Muscle layer of colon (tissue), 2 donors: Measurements from ENCODE around the gene ATAD2B.

Source experiments
- H3K27ac ChIP-seq: one replicate; pipeline ENCODE4 v1.7.0; 2013; ENCODE audit warnings: low read depth, mild to moderate bottlenecking, low read length, moderate library complexity
- H3K27me3 ChIP-seq, 2 donors: one replicate each; pipeline ENCODE4 v1.7.0; 2013; ENCODE audit warnings: low read length in 2 of 2, mild to moderate bottlenecking in 2 of 2; ENCODE audit not compliant: insufficient read depth in 2 of 2, control insufficient read depth in 1 of 2
- H3K36me3 ChIP-seq: one replicate; pipeline ENCODE4 v1.7.0; 2013; ENCODE audit warnings: mild to moderate bottlenecking, low read length; ENCODE audit not compliant: insufficient read depth
- H3K4me1 ChIP-seq: one replicate; pipeline ENCODE4 v1.7.0; 2013; ENCODE audit warnings: mild to moderate bottlenecking, low read length; ENCODE audit not compliant: insufficient read depth
- H3K4me3 ChIP-seq, 2 donors: one replicate each; pipeline ENCODE4 v1.7.0; 2013; ENCODE audit warnings: low read length in 2 of 2, low read depth in 1 of 2, mild to moderate bottlenecking in 1 of 2, moderate library complexity in 1 of 2
- H3K9ac ChIP-seq: one replicate; pipeline ENCODE4 v1.7.0; 2013; ENCODE audit warnings: low read length
- H3K9me3 ChIP-seq: one replicate; pipeline ENCODE4 v1.7.0; 2013; ENCODE audit warnings: mild to moderate bottlenecking, low read length
- donor health status: abdominal sarcoma.
- donor health status: Adenocarcinoma of cecum.

ATAD2B gene

DNA sequence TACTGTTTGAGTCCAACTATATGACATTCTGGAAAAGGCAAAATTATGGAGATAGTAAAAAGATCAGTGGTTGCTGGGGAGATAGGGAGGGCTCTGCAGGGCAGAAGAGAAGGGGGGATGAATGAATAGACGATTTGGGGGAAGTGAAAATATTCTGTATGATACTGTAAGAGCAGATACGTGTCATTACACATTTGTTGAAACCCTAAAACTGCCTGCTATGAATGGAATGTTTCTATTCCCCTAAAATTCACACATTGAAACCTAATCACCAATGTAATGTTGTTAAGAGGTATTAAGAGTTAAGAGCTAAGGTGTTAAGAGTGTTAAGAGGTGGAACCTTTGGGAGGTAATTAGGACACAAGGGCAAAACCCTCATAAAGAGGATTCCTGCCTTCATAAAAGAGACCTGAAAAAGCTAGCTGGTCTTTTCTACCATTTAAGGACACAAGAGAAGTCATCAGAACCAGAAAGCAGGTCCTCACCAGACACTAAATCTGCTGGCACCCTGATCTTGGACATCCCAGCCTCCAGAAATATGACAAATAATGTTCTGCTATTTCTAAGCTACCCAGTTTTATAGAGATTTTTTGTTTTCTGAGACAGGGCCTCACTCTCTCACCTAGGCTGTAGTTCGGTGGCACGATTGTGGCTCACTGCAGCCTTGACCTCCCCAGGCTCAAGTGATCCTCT, 76.2 kb downstream of the ATAD2B start:
- no peaks in the 10 kb centered on the region for H3K27me3 ChIP-seq
- no peak overlapping the region for H3K9ac ChIP-seq
- H3K27ac ChIP-seq, result no peak overlapping the region
- no peak overlapping the region for H3K4me3 ChIP-seq
- no peaks in the 10 kb centered on the region for H3K9me3 ChIP-seq
- no peaks in the 10 kb centered on the region for H3K4me1 ChIP-seq
- no peaks in the 10 kb centered on the region for H3K36me3 ChIP-seq

DNA sequence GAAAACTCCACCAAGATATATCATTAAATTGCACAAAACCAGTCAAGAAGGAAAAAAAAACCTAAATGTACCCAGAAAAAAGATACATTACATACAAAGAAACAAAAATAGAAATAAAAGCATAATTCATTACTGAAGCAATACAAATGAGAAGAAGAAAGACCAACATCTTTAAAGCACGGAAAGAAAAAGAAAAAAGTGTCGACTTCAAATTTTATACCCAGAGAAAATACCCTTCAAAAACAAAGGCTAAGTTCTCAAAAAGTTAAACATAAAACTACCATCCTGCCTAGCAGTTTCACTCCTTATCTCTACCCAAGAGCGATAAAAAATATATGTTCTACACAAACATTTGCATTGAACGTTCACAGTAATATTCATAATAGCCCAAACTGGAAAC, 82.0 kb downstream of the ATAD2B start:
- H3K27ac ChIP-seq, result no peak overlapping the region
- no peak overlapping the region for H3K4me3 ChIP-seq
- H3K9ac ChIP-seq, result no peak overlapping the region
- H3K36me3 ChIP-seq, result no peaks in the 10 kb centered on the region
- H3K9me3 ChIP-seq, result no peaks in the 10 kb centered on the region
- peaks cover 4% of the 10 kb centered on the region for H3K4me1 ChIP-seq
- no peaks in the 10 kb centered on the region for H3K27me3 ChIP-seq

DNA sequence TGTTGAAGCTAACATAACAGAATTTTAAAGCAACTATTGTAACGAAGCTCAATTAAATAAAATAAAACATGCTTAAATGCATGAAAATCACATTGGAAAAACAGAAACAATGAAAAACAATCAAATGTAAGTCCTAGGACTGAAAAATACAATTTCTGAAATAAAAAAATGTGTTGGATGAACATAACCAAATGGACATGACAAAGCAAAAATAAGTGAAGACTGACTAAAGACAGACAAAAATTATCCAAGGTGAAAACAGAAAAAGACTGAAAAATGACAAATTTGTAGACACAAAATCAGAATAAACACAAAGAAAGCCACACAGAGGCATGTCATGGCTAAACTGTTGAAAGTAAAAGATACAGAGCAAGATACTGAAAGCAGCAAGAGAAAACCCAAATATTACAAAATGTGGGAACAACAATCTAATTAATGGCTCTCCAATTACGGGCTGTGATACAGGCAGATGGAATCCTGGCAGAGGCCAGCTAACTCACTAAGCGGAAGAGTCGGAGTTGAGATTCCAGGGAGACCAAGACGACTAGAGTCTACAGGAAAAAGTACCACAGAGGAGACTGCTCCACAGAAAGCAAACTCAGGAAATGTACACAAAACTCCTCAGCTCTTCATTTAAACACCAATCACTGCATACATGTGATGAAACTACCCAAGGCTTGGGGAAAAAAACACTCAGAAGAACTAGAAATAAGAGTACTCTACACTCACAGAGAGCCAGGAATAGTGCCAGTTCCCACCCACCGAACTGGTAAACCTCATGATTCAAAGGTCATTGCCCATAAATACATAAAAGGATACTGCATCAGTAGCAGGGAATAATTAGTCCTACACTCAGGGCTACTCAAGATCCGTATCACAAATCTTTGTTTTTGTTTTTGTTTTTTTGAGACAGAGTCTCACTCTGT, 83.6 kb downstream of the ATAD2B start:
- Histone ChIP-seq H3K4me3 (no peak overlapping the region), H3K27ac (no peak overlapping the region), H3K4me1 (peaks cover 4% of the 10 kb centered on the region)

DNA sequence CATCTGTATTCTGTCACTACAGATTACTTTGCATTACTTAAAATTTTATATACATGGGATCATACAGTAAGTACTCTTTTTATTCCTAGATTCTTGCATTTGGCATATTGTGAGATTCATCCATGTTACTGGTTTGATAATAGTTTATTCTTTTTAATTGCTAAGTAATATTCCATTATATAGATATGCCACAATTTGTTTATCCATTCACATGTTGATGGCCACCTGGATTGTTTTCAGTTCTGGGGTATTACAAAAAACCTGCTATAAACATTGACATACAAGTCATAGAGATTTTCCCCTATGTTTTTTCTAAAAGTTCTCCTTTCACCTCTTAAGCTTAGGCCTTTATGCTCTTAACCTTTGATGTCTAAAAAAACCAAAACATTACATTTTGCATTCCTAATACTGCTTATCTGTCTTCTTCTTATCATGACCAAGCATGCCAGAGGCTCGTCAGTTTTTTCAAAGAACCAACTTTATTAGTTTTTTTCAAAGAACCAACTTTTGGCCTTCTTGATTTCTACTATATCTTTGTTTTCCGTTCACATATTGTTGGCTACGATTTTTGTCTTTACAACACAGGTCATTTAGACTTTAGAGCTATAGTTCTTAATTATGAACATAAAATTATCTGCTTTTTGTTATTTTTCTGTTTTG, 86.9 kb downstream of the ATAD2B start:
- H3K27ac ChIP-seq, result no peak overlapping the region
- H3K4me1 ChIP-seq, result peaks cover 4% of the 10 kb centered on the region
- H3K4me3 ChIP-seq, result no peak overlapping the region
- H3K36me3 ChIP-seq, result no peaks in the 10 kb centered on the region
- H3K27me3 ChIP-seq, result no peaks in the 10 kb centered on the region
- H3K9me3 ChIP-seq, result no peaks in the 10 kb centered on the region
- no peak overlapping the region for H3K9ac ChIP-seq

More for the DNA sequence above, 83.6 kb downstream of the ATAD2B start:
- Histone ChIP-seq H3K36me3 (no peaks in the 10 kb centered on the region), H3K9ac (no peak overlapping the region), H3K27me3 (no peaks in the 10 kb centered on the region), H3K9me3 (no peaks in the 10 kb centered on the region)

DNA sequence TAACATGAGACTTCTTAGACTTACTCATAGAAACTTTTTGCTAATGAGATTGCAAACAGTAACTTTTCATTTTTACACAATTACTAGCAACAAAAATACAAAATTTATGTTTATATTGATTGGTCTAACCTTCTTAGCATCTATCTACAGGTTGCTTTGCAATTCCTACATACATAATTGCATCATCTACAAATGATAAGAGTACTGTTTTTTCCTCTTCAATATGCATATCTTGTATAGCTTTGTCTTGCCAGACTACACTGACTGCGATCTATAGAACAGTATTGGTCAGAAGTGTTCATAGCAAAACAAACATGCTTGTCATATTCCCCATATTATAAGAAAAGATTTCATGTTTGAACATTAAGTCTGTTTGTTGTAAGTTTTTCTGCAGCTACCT, 87.9 kb downstream of the ATAD2B start:
- Histone ChIP-seq H3K9me3 (no peaks in the 10 kb centered on the region), H3K36me3 (no peaks in the 10 kb centered on the region), H3K27ac (no peak overlapping the region), H3K27me3 (no peaks in the 10 kb centered on the region), H3K4me3 (no peak overlapping the region), H3K4me1 (peaks cover 4% of the 10 kb centered on the region), H3K9ac (no peak overlapping the region)

DNA sequence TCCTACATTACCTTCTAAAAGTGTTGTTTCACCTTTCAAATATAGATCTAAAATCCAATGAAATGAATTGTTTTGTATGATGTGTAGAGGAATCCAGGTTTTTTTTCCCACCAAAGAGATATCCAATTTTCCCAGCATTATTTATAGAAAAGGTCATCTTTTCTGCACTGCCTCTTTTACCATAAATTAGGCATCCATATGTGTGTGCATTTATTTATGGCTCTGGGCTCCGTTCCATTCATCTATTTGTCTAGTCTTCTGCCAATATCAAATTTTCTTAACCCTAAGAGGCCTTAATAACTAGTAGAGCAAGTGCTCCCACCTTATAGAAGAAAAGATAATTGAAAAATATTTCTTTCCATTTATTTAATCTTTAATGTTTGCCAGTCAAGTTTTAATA, 88.3 kb downstream of the ATAD2B start:
- no peaks in the 10 kb centered on the region for H3K36me3 ChIP-seq
- no peaks in the 10 kb centered on the region for H3K9me3 ChIP-seq
- no peak overlapping the region for H3K27ac ChIP-seq
- peaks cover 4% of the 10 kb centered on the region for H3K4me1 ChIP-seq
- H3K9ac ChIP-seq, result no peak overlapping the region
- no peaks in the 10 kb centered on the region for H3K27me3 ChIP-seq
- no peak overlapping the region for H3K4me3 ChIP-seq

DNA sequence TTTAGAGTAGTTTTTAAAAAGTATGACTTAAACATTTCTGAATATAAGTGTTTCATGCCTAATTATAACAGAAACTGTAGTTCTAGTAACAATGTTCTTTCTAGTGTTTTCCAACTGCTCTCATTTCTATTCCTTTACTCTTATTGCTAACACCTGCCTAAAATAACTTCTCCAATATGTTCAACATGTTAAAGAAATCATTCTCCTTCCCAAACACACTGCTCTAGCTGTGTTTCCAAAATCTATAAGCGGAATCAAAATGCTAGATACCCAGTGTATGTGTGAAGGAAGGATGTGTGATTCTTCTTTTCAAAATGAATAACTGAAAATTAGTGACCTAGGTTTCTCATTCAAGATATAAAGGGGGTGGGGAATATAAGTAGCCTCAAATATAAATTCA, 89.1 kb downstream of the ATAD2B start:
- Histone ChIP-seq H3K36me3 (no peaks in the 10 kb centered on the region), H3K27me3 (no peaks in the 10 kb centered on the region)

DNA sequence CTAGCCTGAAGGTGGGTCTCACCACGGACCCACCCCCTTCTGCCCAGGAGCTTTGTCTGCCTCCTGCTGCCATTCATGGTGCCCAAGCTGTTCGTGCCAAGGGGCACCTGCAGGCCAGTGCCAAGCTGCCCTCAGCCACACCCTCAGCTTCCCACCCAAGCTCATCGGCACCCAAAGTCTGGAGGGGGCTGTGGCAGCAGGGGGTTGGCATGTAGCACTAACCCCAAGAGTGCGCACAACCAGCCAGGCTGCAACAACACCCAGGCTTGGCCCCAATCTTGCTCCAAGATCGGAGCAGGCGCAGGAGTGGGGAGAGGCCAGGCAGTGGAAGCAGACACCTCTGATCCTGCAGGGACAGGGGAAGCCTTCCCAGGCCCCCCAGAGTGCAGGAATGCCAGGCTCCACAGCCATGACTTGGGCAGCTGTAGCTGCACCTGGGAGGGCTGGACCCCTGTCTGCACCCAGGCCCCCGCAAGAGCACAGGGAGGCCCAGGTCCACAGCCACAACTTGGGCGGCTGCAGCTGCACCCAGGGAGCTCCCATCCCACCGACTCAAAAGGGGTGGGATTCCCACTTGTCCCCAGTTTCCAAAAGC, 89.9 kb downstream of the ATAD2B start:
- no peak overlapping the region for H3K9ac ChIP-seq
- H3K9me3 ChIP-seq, result no peaks in the 10 kb centered on the region
- H3K36me3 ChIP-seq, result no peaks in the 10 kb centered on the region
- no peaks in the 10 kb centered on the region for H3K27me3 ChIP-seq
- no peak overlapping the region for H3K27ac ChIP-seq
- no peaks in the 10 kb centered on the region for H3K4me1 ChIP-seq
- no peak overlapping the region for H3K4me3 ChIP-seq

More for the DNA sequence above, 89.1 kb downstream of the ATAD2B start:
- Histone ChIP-seq H3K4me1 (peaks cover 4% of the 10 kb centered on the region), H3K9ac (no peak overlapping the region), H3K9me3 (no peaks in the 10 kb centered on the region), H3K4me3 (no peak overlapping the region), H3K27ac (no peak overlapping the region)

DNA sequence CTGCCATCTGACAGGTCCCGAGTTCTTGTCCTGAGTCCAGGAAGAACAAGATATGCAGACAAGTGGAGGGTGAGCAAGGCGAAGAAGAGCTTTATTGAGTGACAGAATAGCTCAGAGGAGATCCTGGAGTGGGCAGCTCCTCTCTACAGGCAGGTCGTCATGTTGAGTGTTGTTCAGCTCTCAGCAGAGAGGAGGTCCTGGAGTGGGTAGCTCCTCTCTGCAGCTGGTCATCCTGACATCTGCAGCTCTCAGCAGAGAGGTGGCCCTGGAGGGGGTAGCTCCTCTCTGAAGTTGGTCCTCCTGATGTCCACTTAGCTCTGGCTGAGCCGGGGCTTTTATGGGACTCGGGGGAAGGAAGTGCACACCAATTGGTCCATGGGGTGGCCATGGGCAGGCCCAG, 90.4 kb downstream of the ATAD2B start:
- no peaks in the 10 kb centered on the region for H3K27me3 ChIP-seq
- no peaks in the 10 kb centered on the region for H3K4me1 ChIP-seq
- H3K9ac ChIP-seq, result no peak overlapping the region
- no peaks in the 10 kb centered on the region for H3K9me3 ChIP-seq
- H3K4me3 ChIP-seq, result no peak overlapping the region
- H3K36me3 ChIP-seq, result no peaks in the 10 kb centered on the region
- H3K27ac ChIP-seq, result no peak overlapping the region

DNA sequence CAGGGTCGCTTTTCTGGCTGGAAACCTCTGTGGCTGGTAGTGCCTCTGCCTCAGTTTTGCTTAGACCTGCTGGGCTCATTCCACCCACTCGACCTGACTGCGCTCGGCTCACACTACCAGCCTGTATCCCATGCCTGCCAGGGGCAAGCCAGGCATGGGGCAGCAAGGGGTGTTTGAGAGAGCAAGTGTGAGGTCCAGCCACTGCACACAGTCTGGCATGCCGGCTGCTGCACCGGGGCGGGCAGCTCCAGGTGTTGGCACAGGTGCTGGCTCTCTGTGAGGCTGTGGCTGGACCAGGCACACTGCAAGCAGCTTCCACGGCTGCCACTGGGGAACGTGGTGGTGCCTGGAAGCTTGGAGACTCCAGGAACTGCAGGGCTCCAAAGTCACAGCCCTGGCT, 90.9 kb downstream of the ATAD2B start:
- no peaks in the 10 kb centered on the region for H3K9me3 ChIP-seq
- H3K4me1 ChIP-seq, result no peaks in the 10 kb centered on the region
- no peaks in the 10 kb centered on the region for H3K36me3 ChIP-seq
- H3K27me3 ChIP-seq, result no peaks in the 10 kb centered on the region
- H3K9ac ChIP-seq, result no peak overlapping the region
- H3K4me3 ChIP-seq, result no peak overlapping the region
- no peak overlapping the region for H3K27ac ChIP-seq

DNA sequence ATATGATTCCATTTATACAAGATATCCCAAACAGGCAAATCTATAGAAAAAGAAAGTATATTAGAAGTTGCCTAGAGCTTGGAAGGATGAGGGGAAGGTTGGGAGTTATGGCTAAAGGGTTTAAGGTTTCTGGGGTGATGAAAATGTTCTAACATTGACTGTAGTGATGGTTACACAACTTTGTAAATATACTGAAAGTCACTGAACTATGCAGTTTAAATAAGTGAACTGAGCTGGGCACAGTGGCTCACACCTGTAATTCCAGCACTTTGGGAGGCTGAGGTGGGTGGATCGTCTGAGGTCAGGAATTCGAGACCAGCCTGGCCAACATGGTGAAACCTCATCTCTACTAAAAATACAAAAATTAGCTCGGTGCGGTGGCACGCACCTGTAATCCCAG, 91.5 kb downstream of the ATAD2B start:
- Histone ChIP-seq H3K27me3 (no peaks in the 10 kb centered on the region), H3K4me1 (no peaks in the 10 kb centered on the region), H3K9ac (no peak overlapping the region), H3K27ac (no peak overlapping the region), H3K36me3 (no peaks in the 10 kb centered on the region), H3K9me3 (no peaks in the 10 kb centered on the region), H3K4me3 (no peak overlapping the region)
